Astrocyte of the cerebellum (primary cell): ENCODE results near the gene UST.

Source experiments
- DNase-seq: peaks from one replicate; pipeline ENCODE4 v3.0.0-alpha.2; 2011; ENCODE audit warnings: low read depth
- H3K4me3 ChIP-seq: 2 replicates; pipeline ENCODE4 v1.5.1; 2011; ENCODE audit warnings: mild to moderate bottlenecking, low read depth, low read length, moderate library complexity
- in situ Hi-C: cut with HindIII; loops from 2 replicates; pipeline ENCODE4 v1.10.0; 2017; ENCODE audit warnings: low sequenced_read_pairs
- TF ChIP-seq, protein P1 (sequence below): IDR thresholded peaks from 2 replicates; pipeline ENCODE4 v1.5.1; 2012; ENCODE audit warnings: low read length, low read depth, moderate library complexity, mild to moderate bottlenecking; ENCODE audit errors: missing control alignments

UST gene

DNA sequence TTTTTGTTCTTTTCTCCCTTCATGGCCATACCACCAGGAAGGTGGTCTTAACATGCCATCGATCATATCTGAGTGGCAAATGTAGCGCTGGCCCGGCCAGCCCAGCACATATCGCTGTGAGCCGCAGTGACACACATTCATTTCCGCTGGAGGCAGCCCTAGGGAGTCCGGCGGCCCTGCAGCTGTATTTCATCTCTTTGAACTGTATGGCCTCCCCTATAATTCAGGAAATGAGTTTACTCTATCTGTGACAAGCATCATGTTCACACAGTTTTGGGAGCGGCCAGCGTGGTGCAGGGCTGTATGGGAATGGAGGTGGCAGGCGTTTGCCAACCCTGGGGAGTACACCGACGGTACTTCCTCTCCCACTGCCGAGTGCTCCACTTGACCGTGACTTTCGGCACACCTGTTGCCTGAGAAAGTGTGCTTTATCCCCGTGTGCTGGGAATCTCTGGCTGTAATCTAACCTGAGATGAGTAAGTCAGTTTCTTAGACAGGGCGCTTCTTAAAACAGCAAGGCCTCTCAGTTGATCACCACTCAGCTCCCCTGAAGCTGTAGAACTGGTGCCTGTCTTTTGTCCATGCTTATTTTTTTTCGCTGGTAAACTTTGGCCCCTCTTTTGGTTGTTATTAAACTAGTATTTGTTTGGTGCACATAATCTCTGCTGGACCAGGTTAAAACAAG is 313.6 kb downstream of the UST start:
- no peak for DNase-seq
- TF ChIP-seq, protein P1, sequence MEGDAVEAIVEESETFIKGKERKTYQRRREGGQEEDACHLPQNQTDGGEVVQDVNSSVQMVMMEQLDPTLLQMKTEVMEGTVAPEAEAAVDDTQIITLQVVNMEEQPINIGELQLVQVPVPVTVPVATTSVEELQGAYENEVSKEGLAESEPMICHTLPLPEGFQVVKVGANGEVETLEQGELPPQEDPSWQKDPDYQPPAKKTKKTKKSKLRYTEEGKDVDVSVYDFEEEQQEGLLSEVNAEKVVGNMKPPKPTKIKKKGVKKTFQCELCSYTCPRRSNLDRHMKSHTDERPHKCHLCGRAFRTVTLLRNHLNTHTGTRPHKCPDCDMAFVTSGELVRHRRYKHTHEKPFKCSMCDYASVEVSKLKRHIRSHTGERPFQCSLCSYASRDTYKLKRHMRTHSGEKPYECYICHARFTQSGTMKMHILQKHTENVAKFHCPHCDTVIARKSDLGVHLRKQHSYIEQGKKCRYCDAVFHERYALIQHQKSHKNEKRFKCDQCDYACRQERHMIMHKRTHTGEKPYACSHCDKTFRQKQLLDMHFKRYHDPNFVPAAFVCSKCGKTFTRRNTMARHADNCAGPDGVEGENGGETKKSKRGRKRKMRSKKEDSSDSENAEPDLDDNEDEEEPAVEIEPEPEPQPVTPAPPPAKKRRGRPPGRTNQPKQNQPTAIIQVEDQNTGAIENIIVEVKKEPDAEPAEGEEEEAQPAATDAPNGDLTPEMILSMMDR: no peak
- in situ Hi-C loops: no loop called here
- H3K4me3 ChIP-seq: no peak overlapping the region

DNA sequence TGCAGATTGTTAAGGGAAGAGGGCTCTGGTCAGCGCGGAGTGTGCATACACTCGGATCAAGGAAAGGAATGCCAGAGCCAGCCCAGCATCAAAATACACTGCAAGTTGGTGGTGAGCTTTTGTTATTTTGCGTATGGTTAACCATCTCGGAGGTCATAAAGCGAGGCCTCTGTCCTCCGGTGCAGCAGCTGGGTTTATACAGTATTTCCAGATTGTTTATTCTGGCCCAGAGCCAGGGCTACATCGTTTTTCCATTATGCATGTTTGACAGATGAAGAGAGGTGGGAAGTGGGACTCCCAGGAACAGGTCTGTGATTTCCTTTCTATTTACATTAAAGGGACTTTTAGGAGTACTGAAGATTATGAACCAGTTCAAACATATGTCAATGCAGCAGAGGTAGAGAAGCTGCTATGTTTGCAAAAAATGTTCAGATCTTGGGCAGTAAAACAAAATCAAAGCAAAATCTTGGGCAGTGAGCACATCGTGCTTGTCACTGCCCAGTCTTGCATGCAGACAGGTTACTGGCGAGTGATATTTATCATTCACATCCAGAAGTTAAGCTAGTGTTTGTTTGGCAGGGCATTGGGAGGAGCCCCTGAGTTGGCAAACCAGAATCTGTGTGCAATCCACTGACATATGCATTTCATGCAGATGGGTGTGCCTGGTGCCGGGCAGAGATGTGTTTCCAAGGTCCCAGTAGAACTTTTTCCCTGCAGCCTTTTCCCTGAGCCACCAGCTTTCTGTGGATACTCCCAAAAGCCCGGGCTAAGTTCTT is 314.3 kb downstream of the UST start:
- TF ChIP-seq, protein P1: no peak
- no peak overlapping the region for H3K4me3 ChIP-seq
- no peak for DNase-seq
- in situ Hi-C loops: no loop called here

DNA sequence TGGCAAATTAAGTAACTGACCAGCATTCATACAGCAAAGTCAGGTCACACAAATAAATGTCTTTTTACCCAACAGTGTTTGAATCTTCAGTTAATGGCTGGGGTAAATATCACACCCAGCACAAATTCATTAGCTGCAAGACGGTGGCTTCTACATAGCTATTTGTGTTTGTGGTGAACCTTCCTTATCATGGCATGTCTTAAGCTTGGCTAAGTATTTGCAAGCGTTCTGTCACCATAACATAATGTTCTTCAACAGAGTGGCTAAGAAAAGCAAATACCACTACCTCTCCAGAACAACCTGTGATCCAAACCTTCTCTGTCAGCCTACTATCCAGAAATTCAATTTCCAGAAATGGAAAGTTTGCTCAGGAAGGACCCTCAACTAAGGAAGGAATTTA is 315.1 kb downstream of the UST start:
- H3K4me3 ChIP-seq: no peak overlapping the region
- TF ChIP-seq, protein P1: no peak
- in situ Hi-C loops: no loop called here
- DNase-seq: no peak

DNA sequence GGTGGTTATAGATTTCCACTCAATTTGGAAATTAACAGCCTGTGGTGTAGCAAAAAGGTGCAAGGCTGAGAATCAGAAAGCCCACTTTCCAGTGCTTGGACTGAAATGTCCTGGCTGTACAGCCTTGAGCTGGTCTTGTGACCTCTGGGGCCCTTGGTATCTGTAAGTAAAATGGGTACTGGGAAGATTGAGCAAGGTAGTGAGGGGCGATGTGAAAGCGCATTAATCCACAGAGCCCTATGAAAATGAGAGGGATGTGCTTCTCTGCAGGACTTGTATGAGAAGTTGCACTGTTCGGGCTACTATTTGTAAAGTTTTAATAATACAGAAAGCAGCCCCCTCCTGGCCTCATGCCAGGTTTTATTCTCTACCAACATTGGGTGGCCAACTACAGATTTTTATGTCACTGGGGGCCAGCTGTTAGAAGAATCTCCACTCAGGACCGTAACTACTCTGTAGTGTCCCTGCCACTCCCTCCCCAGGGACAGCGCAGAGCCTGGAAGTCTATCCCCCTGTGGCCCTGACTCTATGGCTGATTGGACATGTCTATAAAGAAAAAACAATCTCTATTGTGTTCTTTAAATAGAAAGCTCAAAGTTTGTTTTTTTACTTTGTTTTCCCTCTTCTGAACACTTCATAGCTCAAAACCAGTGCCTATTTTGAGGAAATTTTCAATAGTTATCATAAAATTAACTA is 316.0 kb downstream of the UST start:
- no peak for DNase-seq
- no peak overlapping the region for H3K4me3 ChIP-seq
- TF ChIP-seq, protein P1: no peak
- in situ Hi-C loops: no loop called here

DNA sequence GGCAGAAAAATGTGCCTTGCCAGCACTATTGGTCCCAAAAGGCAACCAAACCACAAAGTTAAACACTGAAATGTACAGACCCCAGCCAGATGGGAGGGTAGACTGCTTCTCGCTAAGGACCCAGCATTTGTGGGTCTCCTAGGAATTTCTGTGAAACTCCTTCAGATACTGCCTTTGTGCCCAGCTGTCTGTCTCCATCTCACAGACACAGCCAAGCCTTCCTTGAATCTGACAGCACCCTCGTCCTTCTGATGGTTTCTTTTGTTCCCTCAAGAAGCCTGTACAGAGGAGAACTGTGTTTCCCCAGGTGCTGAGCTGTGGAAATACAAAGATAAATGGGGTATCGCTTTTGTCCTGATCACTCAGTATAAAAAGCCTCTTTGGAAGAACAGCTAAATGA is 316.6 kb downstream of the UST start:
- TF ChIP-seq, protein P1: no peak
- in situ Hi-C loops: no loop called here
- no peak overlapping the region for H3K4me3 ChIP-seq
- DNase-seq: no peak

DNA sequence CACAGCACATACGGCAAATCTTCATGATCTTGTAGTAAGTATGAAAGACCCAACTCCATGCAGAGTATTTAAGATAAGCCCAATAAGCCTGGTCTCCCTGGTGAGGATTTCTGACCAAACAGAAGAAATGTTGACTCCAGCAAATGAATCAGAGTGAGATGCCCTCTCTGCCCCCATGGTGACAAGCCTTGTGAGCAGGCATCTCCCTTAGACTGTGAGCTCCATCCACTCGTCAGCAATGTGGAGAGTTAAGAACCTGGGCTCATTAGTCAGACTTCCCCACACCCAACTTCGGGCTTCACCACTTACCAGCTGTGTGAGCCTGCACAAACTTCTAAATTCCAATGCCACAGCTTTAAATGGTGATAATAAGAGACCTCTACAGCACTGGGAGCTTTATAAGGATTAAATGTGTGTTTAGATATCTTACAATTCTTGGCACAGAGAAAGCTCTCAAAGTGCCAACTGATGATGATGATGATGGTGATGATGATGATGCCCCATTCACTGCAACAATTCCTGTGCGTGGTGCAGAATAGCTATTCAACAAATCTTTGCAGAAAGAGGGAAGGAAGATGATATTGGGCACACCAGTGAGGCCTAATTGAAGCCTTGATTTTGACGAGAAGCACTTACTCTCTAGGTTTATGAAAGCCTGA is 317.3 kb downstream of the UST start:
- no peak for DNase-seq
- H3K4me3 ChIP-seq: no peak overlapping the region
- in situ Hi-C loops: no loop called here
- TF ChIP-seq, protein P1: no peak
